Tibial artery (tissue), 4 donors: ENCODE measurements around the gene CLK3.

Source experiments
- DNase-seq, 2 donors: peaks; one replicate each; pipeline ENCODE4 v3.0.0-alpha.2; 2019
- H3K27ac ChIP-seq, 2 donors: fragments of 200-600 bp; sonication (generic) in 1 of 2; 1 replicate in 1 of 2; 2 replicates in 1 of 2; pipeline ENCODE4 v1.5.1; 2018 to 2019; ENCODE audit warnings: mild to moderate bottlenecking in 1 of 2
- H3K27me3 ChIP-seq, 2 donors: fragments of 200-600 bp; sonication (generic) in 1 of 2; one replicate each; pipeline versions ENCODE4 v1.5.1 to v1.6.0; 2016 to 2019
- H3K36me3 ChIP-seq, 3 donors: fragments of 200-600 bp; sonication (generic) in 2 of 3; one replicate each; pipeline ENCODE4 v1.5.1; 2016 to 2019; ENCODE audit warnings: mild to moderate bottlenecking in 2 of 3
- H3K4me1 ChIP-seq, 4 donors: fragments of 200-600 bp; sonication (generic) in 2 of 4; 1 replicate in 3 of 4; 2 replicates in 1 of 4; pipeline ENCODE4 v1.5.1; 2016 to 2019
- H3K4me3 ChIP-seq, 2 donors: fragments of 200-600 bp; sonication (generic) in 1 of 2; 1 replicate in 1 of 2; 2 replicates in 1 of 2; pipeline ENCODE4 v1.5.1; 2018 to 2019; ENCODE audit warnings: mild to moderate bottlenecking in 2 of 2
- H3K9me3 ChIP-seq, 3 donors: fragments of 200-600 bp; sonication (generic) in 1 of 3; one replicate each; pipeline ENCODE4 v1.5.1; 2016 to 2019
- intact Hi-C: fragments of 100-400 bp; cut with DNase I; formaldehyde crosslinking; loops from one replicate; pipeline ENCODE4 v1.15.0; 2023; ENCODE audit warnings: low total_unique reads
- TF ChIP-seq, protein P1 (sequence below), 2 experiments: fragments of 200-600 bp in 1 of 2; fragments of 450-650 bp in 1 of 2; IDR thresholded peaks; one replicate each; pipeline ENCODE4 v1.5.1; 2017 to 2019; ENCODE audit warnings: antibody characterized with exemption in 2 of 2, mild to moderate bottlenecking in 1 of 2, moderate library complexity in 1 of 2

The CLK3 gene

DNA sequence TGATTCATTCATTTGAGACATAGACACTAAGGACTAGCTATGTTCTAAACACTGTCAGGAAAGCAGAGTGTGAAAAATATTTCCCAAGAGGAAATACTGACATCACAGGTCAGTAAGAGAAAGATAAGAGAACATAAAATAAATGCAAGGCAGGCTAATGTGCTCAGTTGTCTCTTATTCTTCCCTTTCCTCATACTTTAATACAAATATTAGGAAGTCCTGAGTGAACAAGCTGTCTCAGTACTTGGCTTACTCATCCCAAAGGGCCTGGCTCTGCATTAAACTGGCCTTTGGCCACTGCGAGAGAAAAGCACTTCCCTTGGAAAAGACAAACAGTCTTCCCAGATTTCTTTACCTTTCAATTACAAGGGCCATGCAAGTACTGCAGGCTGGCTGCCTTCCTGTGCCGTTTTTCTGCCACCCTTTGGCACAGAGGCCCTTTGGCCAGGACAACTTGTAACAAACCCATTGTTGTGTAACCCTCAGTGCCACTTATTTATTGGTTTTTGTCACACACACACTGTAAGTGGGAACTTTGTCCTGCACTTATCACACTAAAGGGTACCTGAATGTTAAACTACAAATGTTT is 48.5 kb downstream of the CLK3 start:
- DNase-seq: peak in 1 of 2 donors; percentile 51
- H3K4me1 ChIP-seq: peaks cover 0 to 19% (median 12%) of the 10 kb centered on the region in 4 donors
- TF ChIP-seq, protein P1, sequence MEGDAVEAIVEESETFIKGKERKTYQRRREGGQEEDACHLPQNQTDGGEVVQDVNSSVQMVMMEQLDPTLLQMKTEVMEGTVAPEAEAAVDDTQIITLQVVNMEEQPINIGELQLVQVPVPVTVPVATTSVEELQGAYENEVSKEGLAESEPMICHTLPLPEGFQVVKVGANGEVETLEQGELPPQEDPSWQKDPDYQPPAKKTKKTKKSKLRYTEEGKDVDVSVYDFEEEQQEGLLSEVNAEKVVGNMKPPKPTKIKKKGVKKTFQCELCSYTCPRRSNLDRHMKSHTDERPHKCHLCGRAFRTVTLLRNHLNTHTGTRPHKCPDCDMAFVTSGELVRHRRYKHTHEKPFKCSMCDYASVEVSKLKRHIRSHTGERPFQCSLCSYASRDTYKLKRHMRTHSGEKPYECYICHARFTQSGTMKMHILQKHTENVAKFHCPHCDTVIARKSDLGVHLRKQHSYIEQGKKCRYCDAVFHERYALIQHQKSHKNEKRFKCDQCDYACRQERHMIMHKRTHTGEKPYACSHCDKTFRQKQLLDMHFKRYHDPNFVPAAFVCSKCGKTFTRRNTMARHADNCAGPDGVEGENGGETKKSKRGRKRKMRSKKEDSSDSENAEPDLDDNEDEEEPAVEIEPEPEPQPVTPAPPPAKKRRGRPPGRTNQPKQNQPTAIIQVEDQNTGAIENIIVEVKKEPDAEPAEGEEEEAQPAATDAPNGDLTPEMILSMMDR (IDR thresholded peaks at IDR 0.05): no peak
- intact Hi-C loops: no loop called here
- H3K27me3 ChIP-seq: no peaks in the 10 kb centered on the region
- no peaks in the 10 kb centered on the region for H3K9me3 ChIP-seq
- no peak overlapping the region for H3K4me3 ChIP-seq
- H3K36me3 ChIP-seq: no peaks in the 10 kb centered on the region
- peak overlapping the region; percentile 3 to 35 for H3K27ac ChIP-seq

DNA sequence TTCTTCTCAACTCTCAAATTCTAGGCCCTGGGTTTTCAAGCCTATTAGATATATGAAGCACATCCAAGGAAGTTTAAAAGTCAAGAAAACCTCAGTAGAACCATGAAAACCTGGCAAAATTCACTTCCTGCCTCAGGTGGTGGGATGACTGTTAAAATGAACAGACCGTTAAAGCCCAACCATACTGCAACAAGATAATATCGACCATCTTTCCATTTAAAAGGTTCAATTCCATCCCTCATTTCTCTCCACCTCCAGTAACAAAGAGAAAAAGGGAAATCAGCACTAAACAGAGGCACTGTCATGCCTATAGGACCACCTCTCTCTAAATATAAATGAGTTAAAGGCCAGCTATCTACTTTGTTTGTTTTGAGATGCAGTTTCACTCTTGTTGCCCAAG is 49.0 kb downstream of the CLK3 start:
- TF ChIP-seq, protein P1 (IDR thresholded peaks at IDR 0.05): no peak
- H3K36me3 ChIP-seq: peaks cover 0 to under 1% (median 0%) of the 10 kb centered on the region in 3 donors
- peaks cover 0 to 19% (median 12%) of the 10 kb centered on the region in 4 donors for H3K4me1 ChIP-seq
- no peak overlapping the region for H3K4me3 ChIP-seq
- intact Hi-C loops: no loop called here
- peak overlapping the region; percentile 3 to 35 for H3K27ac ChIP-seq
- H3K27me3 ChIP-seq: no peaks in the 10 kb centered on the region
- H3K9me3 ChIP-seq: no peaks in the 10 kb centered on the region
- DNase-seq: no peak

DNA sequence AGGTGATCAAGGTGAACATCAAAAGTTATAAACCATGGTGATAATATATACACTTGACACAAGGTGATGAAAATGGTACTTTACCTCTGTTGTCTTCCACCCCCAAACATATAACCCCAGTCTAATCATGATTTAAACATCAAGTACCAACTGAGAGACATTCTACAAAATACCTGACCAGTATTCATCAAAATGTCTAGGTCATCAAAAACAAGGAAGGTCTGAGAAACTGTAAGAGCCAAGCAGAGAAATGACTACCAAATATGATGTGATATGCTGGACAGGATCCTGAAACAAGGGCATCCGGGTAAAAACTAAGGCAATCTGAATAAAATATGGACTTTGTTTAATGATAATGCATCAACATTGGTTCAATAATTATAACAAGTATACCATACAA is 52.3 kb downstream of the CLK3 start:
- peaks cover 0 to 13% (median 10%) of the 10 kb centered on the region in 4 donors for H3K4me1 ChIP-seq
- TF ChIP-seq, protein P1 (IDR thresholded peaks at IDR 0.05): no peak
- H3K27me3 ChIP-seq: no peaks in the 10 kb centered on the region
- no peaks in the 10 kb centered on the region for H3K9me3 ChIP-seq
- DNase-seq: no peak
- intact Hi-C loops: no loop called here
- H3K36me3 ChIP-seq: peaks cover 23 to 31% (median 24%) of the 10 kb centered on the region in 3 donors
- H3K27ac ChIP-seq: no peak overlapping the region
- H3K4me3 ChIP-seq: no peak overlapping the region

DNA sequence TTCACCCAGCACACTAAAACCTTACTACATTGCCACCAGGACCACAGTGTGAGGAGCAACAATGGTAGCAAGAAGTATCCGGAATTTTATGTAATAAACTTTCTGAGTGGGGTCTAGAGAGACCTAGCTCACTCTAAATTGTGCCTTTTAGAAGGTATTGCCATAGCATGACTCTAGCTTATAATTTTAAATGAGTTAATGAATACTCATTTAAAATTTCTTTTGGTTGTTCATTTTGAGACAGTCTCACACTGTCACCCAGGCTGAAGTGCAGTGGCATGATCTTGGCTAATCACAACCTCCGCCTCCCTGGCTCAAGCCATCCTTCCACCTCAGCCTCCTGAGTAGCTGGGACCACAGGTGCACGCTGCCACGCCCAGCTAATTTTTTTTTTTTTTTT is 54.0 kb downstream of the CLK3 start:
- DNase-seq: no peak
- Histone ChIP-seq H3K27me3 (no peaks in the 10 kb centered on the region), H3K36me3 (peaks cover 29 to 47% (median 32%) of the 10 kb centered on the region in 3 donors), H3K4me1 (peaks cover 0 to 2% (median under 1%) of the 10 kb centered on the region in 4 donors), H3K9me3 (no peaks in the 10 kb centered on the region), H3K27ac (no peak overlapping the region), H3K4me3 (no peak overlapping the region)
- TF ChIP-seq, protein P1 (IDR thresholded peaks at IDR 0.05): no peak
- intact Hi-C loops: no loop called here

DNA sequence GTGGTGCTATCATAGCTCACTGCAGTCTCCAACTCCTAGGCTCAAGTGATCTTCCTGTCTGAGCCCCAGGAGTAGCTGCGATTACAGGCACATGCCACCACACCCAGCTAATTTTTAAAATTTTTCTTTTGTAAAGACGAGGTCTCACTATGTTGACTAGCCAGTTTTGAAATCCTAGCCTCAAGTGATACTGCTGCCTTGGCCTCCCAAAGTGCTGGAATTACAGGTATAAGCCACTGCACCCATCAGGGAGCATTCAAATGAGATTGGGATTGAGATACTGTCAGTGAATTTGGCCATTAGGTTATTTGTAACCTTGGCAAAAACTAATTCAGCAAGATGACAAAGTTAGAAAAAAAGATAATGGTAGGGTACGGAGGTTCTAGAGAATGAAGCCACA is 58.5 kb downstream of the CLK3 start:
- Histone ChIP-seq H3K9me3 (no peaks in the 10 kb centered on the region), H3K4me1 (no peaks in the 10 kb centered on the region), H3K4me3 (no peak overlapping the region), H3K27me3 (no peaks in the 10 kb centered on the region), H3K27ac (no peak overlapping the region), H3K36me3 (peaks cover 29 to 50% (median 35%) of the 10 kb centered on the region in 3 donors)
- intact Hi-C loops: no loop called here
- TF ChIP-seq, protein P1 (IDR thresholded peaks at IDR 0.05): no peak
- DNase-seq: no peak
